Measurements from ENCODE around the gene MROH9. TPM values are rescaled to one million over a fixed set of nuclear protein-coding genes. Genes with fewer than 3 reads are reported as not detected.

The MROH9 gene
- total and polyA plus RNA-seq, 9 of the 15 experiments (the other 6 are each of a cell fraction or from before 2014, with no cell fraction given): not detected

- TF ChIP-seq ZNF699 (CRISPR knock-in tag; IDR thresholded peaks at IDR 0.05; ENCODE audit: insufficient replicate concordance) (no peak), PKNOX1 (IDR thresholded peaks at IDR 0.05) (peak; percentile 8; the same call in 1 of the 2 replicates), THRA (IDR thresholded peaks at IDR 0.05) (no peak), ZNF507 (tag; conservative IDR thresholded peaks at IDR 0.05) (no peak), ZSCAN29 (IDR thresholded peaks at IDR 0.05) (no peak), ETV6 (IDR thresholded peaks at IDR 0.05; ENCODE audit: borderline replicate concordance in 1 of 2, low read depth in 2 of 2, low read length in 1 of 2) (no peak), ETV6 (CRISPR knock-in tag; IDR thresholded peaks at IDR 0.05; ENCODE audit: borderline replicate concordance) (no peak), E2F1 (CRISPR knock-in tag; IDR thresholded peaks at IDR 0.05) (no peak), SAFB2 (IDR thresholded peaks at IDR 0.05; ENCODE audit: borderline replicate concordance, low read depth, low read length, severe bottlenecking) (no peak), GTF2B (IDR thresholded peaks at IDR 0.05; ENCODE audit: extremely low read depth, insufficient read length) (no peak), MTA1 (IDR thresholded peaks at IDR 0.05; ENCODE audit: borderline replicate concordance) (no peak), DPF2 (IDR thresholded peaks at IDR 0.05) (no peak), HDAC1 (IDR thresholded peaks at IDR 0.05) (no peak), CBX5 (IDR thresholded peaks at IDR 0.05; ENCODE audit: borderline replicate concordance, low read depth) (no peak), MITF (IDR thresholded peaks at IDR 0.05) (no peak), RAD21 (CRISPR knock-in tag; conservative IDR thresholded peaks at IDR 0.05 in 1 of 2, IDR thresholded peaks at IDR 0.05 in 1 of 2) (peak; percentile 64 to 73), FIP1L1 (IDR thresholded peaks at IDR 0.05; ENCODE audit: low read depth, low read length, poor library complexity, severe bottlenecking) (no peak), SNIP1 (IDR thresholded peaks at IDR 0.05; ENCODE audit: low read depth) (no peak), FOXM1 (IDR thresholded peaks at IDR 0.05; ENCODE audit: low read depth) (no peak), FOXM1 (CRISPR knock-in tag; IDR thresholded peaks at IDR 0.05; ENCODE audit: low read depth) (no peak), SETDB1 (IDR thresholded peaks at IDR 0.05; ENCODE audit: low read length) (no peak), ZNF644 (tag; IDR thresholded peaks at IDR 0.05; ENCODE audit: low read depth) (no peak)
These were observed 5.3 kb upstream of the MROH9 start (continued) for GRCh38 chr1:170929835-170930554.

Data from K562 (cell line).